NAMALWA (cell line): ENCODE results near the gene MRFAP1L1.
A peak's percentile ranks its signal among the peaks of the same experiment; 100 is the strongest.

Experiments used
- DNase-seq: peaks from one replicate; pipeline ENCODE4 v3.0.0-alpha.2; 2015; ENCODE audit warnings: low spot score

MRFAP1L1 gene

GRCh38 chr4:6716018-6716911 lies 6.6 kb upstream of the MRFAP1L1 start, which contains the start of gene BLOC1S4:
Gene BLOC1S4, plus strand, starts transcription at chr4:6716174. Its CDS starts 36 bp downstream, at chr4:6716210.
- peak; percentile 94 for DNase-seq

GRCh38 chr4:6715704-6716017 lies 6.0 kb upstream of the MRFAP1L1 start:
- no peak for DNase-seq

GRCh38 chr4:6714954-6715353 lies 5.3 kb upstream of the MRFAP1L1 start:
- no peak for DNase-seq

- DNase-seq = peak; percentile 22
Measured at GRCh38 chr4:6710996-6711395, 1.3 kb upstream of the MRFAP1L1 start.

GRCh38 chr4:6710282-6710681 lies 617 bp upstream of the MRFAP1L1 start:
- no peak for DNase-seq

GRCh38 chr4:6706173-6706572 lies 3.5 kb downstream of the MRFAP1L1 start:
- no peak for DNase-seq

GRCh38 chr4:6705646-6706045 lies 4.0 kb downstream of the MRFAP1L1 start:
- DNase-seq = no peak

GRCh38 chr4:6703786-6704185 lies 5.9 kb downstream of the MRFAP1L1 start:
- DNase-seq = no peak

GRCh38 chr4:6702761-6703160 lies 6.9 kb downstream of the MRFAP1L1 start:
- no peak for DNase-seq

GRCh38 chr4:6701371-6701770 lies 8.3 kb downstream of the MRFAP1L1 start:
- peak; percentile 33 for DNase-seq

GRCh38 chr4:6699903-6700302 lies 9.8 kb downstream of the MRFAP1L1 start:
- no peak for DNase-seq

GRCh38 chr4:6699388-6699787 lies 10.3 kb downstream of the MRFAP1L1 start:
- no peak for DNase-seq

- no peak for DNase-seq
Measured at GRCh38 chr4:6697131-6697530, 12.5 kb downstream of the MRFAP1L1 start.

GRCh38 chr4:6696611-6697010 lies 13.1 kb downstream of the MRFAP1L1 start:
- no peak for DNase-seq

GRCh38 chr4:6695660-6696610 lies 13.7 kb downstream of the MRFAP1L1 start:
- DNase-seq = no peak

GRCh38 chr4:6694177-6694901 lies 15.3 kb downstream of the MRFAP1L1 start:
- no peak for DNase-seq

GRCh38 chr4:6693231-6694176 lies 16.2 kb downstream of the MRFAP1L1 start, which contains the start of gene S100P:
Gene S100P, plus strand, starts transcription at chr4:6693878. Its CDS starts 55 bp downstream, at chr4:6693933.
- no peak for DNase-seq

GRCh38 chr4:6692806-6693205 lies 16.9 kb downstream of the MRFAP1L1 start:
- no peak for DNase-seq

GRCh38 chr4:6692379-6692778 lies 17.3 kb downstream of the MRFAP1L1 start:
- no peak for DNase-seq

- no peak for DNase-seq
Measured at GRCh38 chr4:6689506-6689960, 20.1 kb downstream of the MRFAP1L1 start.
